K562 (cell line): ENCODE measurements around the gene TECPR1. TPM values are rescaled to one million over a fixed set of nuclear protein-coding genes. Genes with fewer than 3 reads are reported as not detected.

ENCODE experiments used
- CBX1 ChIP-seq: sonication (generic); IDR thresholded peaks from 2 replicates; pipeline ENCODE4 v1.6.1; 2016; ENCODE audit warnings: antibody characterized with exemption, low read depth, mild to moderate bottlenecking
- CLOCK ChIP-seq: fragments of 250-450 bp; sonication (Bioruptor Pico); IDR thresholded peaks from 2 replicates; pipeline ENCODE4 v1.4.0; 2020; ENCODE audit warnings: mild to moderate bottlenecking, moderate library complexity, borderline replicate concordance
- HNRNPL ChIP-seq: fragments of 200-400 bp; formaldehyde crosslinking; IDR thresholded peaks from 2 replicates; pipeline ENCODE4 v1.6.1; 2017; ENCODE audit warnings: low read depth, mild to moderate bottlenecking, low read length
- JUN ChIP-seq, 2 experiments: sonication (generic) in 1 of 2; formaldehyde crosslinking in 1 of 2; IDR thresholded peaks; 2 replicates each; pipeline versions ENCODE4 v1.6.1 to v1.8.0; 2012 to 2022; ENCODE audit warnings: borderline replicate concordance in 2 of 2, mild to moderate bottlenecking in 2 of 2, improper control_type of control experiment in 1 of 2, low read depth in 1 of 2, low read length in 1 of 2, missing genetic modification reagents in 1 of 2
- MCM7 ChIP-seq, 2 experiments: fragments of 450-650 bp; IDR thresholded peaks; 2 replicates each; pipeline ENCODE4 v1.6.1; 2016 to 2018
- MTA2 ChIP-seq: fragments of 450-650 bp; IDR thresholded peaks from 2 replicates; pipeline ENCODE4 v1.6.1; 2016; ENCODE audit warnings: low read depth
- NEUROD1 ChIP-seq: fragments of 150-350 bp; IDR thresholded peaks from 2 replicates; pipeline ENCODE4 v1.6.1; 2014; ENCODE audit warnings: borderline replicate concordance, low read length, low read depth; ENCODE audit not compliant: partially characterized antibody
- NFIC ChIP-seq: fragments of 450-650 bp; IDR thresholded peaks from 2 replicates; pipeline ENCODE4 v1.6.1; 2017; ENCODE audit warnings: mild to moderate bottlenecking, inconsistent platforms
- POLR2AphosphoS5 ChIP-seq: IDR thresholded peaks from 2 replicates; pipeline ENCODE4 v1.6.1; 2011; ENCODE audit warnings: mild to moderate bottlenecking, low read depth, low read length, moderate library complexity; ENCODE audit not compliant: control insufficient read depth, insufficient read depth
- SMARCA4 ChIP-seq: fragments of 450-650 bp; IDR thresholded peaks from 2 replicates; pipeline ENCODE4 v1.6.1; 2016
- YY1 ChIP-seq, 3 experiments: IDR thresholded peaks; 2 replicates each; pipeline ENCODE4 v1.6.1; 2011; ENCODE audit warnings: low read length in 2 of 3, mild to moderate bottlenecking in 2 of 3, moderate library complexity in 2 of 3, borderline replicate concordance in 1 of 3, control low read depth in 1 of 3, low read depth in 1 of 3; ENCODE audit not compliant: insufficient read depth in 3 of 3, insufficient replicate concordance in 2 of 3, control insufficient read depth in 1 of 3, insufficient read length in 1 of 3; ENCODE audit errors: extremely low read depth in 1 of 3
- ZNF77 ChIP-seq: fragments of 250-450 bp; sonication (Bioruptor Pico); IDR thresholded peaks from 2 replicates; pipeline ENCODE4 v1.5.0; 2020
- polyA plus RNA-seq, 8 experiments: library from polyadenylated mRNA; depleted of rRNA in 4 of 8; stranded (reverse) in 5 of 8; unstranded in 3 of 8; fragments of >200 nt; fragmentation: Nextera tagmentation in 2 of 8; fragmentation: Illumina TruSeq in 1 of 8; extraction: Ambion mirVana in 2 of 8; extraction: Trizol in 1 of 8; gene quantifications; 2 replicates each; pipeline versions ENCODE4 v1.2.1 to v1.2.3, GENCODE V29; 2011 to 2014; ENCODE audit warnings: inconsistent platforms in 1 of 8, missing spikeins in 1 of 8
- total RNA-seq, 7 experiments: library from RNA; depleted of rRNA in 6 of 7; stranded (reverse); fragments of >200 nt in 6 of 7; fragmentation: Illumina TruSeq in 2 of 7; extraction: Trizol in 2 of 7; gene quantifications; 2 replicates each; pipeline versions ENCODE4 v1.2.1 to v1.2.3, GENCODE V29; 2011 to 2021; ENCODE audit warnings: low replicate concordance in 1 of 7
- TF ChIP-seq, protein P1 (sequence below), 2 experiments: fragments of 450-650 bp; formaldehyde crosslinking in 1 of 2; IDR thresholded peaks; 2 replicates each; pipeline versions ENCODE4 v1.4.0 to v1.6.1; 2014 to 2020; ENCODE audit warnings: mild to moderate bottlenecking in 2 of 2, borderline replicate concordance in 1 of 2, low read depth in 1 of 2
- TF ChIP-seq, protein P2 (sequence below): sonication (generic); formaldehyde crosslinking; IDR thresholded peaks from 2 replicates; pipeline ENCODE4 v1.8.1; 2023; ENCODE audit warnings: mild to moderate bottlenecking, missing genetic modification reagents

The TECPR1 gene
- total and polyA plus RNA-seq, 9 of the 15 experiments (the other 6 are each of a cell fraction or from before 2014, with no cell fraction given) = 0.17 to 15.0 (median 2.2) TPM

DNA sequence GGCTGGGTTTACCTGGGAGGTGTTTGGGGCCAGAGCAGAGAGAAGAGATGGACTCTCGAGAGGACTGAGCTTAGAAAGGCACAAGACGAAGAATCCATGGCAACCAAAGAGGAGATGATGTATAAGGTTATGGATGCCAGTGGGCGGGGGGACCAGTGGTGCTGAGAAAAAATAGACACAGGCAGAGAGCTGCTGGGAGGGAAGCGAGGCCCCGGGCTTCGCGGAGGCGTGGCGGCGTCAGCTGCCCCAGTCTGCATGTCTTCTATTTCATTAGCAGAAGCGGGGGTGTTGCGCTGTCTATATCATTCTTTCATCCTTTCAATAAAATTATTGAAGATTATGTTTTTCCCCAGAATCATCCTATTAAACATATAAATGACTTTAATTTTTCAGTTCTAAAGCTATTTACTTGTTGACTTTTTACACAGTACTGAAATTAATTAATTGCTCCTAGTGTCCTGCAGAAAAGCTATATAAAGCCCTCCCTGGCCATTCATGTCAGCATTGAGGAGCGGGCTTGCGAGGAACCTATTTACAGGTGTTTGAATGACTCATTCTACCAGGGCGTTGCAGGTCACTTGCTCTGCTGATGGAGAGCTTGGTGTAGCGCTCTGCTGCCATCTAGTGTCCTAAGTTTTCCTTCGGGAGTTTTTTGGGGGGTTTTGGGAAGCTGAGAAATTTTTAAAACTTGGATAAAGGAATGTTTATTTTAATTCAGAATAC, 83.7 kb downstream of the TECPR1 start (continued):
- TF ChIP-seq, protein P1, sequence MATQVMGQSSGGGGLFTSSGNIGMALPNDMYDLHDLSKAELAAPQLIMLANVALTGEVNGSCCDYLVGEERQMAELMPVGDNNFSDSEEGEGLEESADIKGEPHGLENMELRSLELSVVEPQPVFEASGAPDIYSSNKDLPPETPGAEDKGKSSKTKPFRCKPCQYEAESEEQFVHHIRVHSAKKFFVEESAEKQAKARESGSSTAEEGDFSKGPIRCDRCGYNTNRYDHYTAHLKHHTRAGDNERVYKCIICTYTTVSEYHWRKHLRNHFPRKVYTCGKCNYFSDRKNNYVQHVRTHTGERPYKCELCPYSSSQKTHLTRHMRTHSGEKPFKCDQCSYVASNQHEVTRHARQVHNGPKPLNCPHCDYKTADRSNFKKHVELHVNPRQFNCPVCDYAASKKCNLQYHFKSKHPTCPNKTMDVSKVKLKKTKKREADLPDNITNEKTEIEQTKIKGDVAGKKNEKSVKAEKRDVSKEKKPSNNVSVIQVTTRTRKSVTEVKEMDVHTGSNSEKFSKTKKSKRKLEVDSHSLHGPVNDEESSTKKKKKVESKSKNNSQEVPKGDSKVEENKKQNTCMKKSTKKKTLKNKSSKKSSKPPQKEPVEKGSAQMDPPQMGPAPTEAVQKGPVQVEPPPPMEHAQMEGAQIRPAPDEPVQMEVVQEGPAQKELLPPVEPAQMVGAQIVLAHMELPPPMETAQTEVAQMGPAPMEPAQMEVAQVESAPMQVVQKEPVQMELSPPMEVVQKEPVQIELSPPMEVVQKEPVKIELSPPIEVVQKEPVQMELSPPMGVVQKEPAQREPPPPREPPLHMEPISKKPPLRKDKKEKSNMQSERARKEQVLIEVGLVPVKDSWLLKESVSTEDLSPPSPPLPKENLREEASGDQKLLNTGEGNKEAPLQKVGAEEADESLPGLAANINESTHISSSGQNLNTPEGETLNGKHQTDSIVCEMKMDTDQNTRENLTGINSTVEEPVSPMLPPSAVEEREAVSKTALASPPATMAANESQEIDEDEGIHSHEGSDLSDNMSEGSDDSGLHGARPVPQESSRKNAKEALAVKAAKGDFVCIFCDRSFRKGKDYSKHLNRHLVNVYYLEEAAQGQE (IDR thresholded peaks at IDR 0.05; ENCODE audit: borderline replicate concordance) = peak; percentile 78
- TF ChIP-seq, protein P1 (CRISPR knock-in tag; IDR thresholded peaks at IDR 0.05; ENCODE audit: low read depth) = no peak
- TF ChIP-seq CBX1 (no peak), YY1 (IDR thresholded peaks at IDR 0.05; ENCODE audit: borderline replicate concordance in 1 of 3, control insufficient read depth in 1 of 3, extremely low read depth in 1 of 3, insufficient read depth in 3 of 3, insufficient read length in 1 of 3, insufficient replicate concordance in 2 of 3, low read depth in 1 of 3, low read length in 2 of 3) (no peak), SMARCA4 (peak; percentile 18; the same call in 1 of the 2 replicates), NEUROD1 (no peak), ZNF77 (CRISPR knock-in tag) (no peak), POLR2AphosphoS5 (0 out of 2 replicates have a peak, but pooled peaks have one; percentile 35), MTA2 (no peak), MCM7 (IDR thresholded peaks at IDR 0.05) (no peak), HNRNPL (no peak), JUN (IDR thresholded peaks at IDR 0.05; ENCODE audit: borderline replicate concordance, low read depth, low read length) (peak; percentile 69; the same call in 1 of the 2 replicates), JUN (CRISPR knock-in tag; IDR thresholded peaks at IDR 0.05; ENCODE audit: borderline replicate concordance) (no peak), NFIC (no peak), CLOCK (CRISPR knock-in tag) (no peak)
- TF ChIP-seq, protein P2, sequence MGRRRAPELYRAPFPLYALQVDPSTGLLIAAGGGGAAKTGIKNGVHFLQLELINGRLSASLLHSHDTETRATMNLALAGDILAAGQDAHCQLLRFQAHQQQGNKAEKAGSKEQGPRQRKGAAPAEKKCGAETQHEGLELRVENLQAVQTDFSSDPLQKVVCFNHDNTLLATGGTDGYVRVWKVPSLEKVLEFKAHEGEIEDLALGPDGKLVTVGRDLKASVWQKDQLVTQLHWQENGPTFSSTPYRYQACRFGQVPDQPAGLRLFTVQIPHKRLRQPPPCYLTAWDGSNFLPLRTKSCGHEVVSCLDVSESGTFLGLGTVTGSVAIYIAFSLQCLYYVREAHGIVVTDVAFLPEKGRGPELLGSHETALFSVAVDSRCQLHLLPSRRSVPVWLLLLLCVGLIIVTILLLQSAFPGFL (CRISPR knock-in tag) = no peak
